HEK293 (cell line): Measurements from ENCODE around the gene PPP1R15B.

Experiments used
- CTCF ChIA-PET: fragments of 350-600 bp; formaldehyde crosslinking; extraction: SDS; loops from one replicate; lab custom pipeline; 2021; ENCODE audit warnings: antibody characterized with exemption; lab: Yijun Ruan, JAX
- POLR2A ChIA-PET: fragments of 300-600 bp; formaldehyde crosslinking; extraction: SDS; loops from one replicate; lab custom pipeline; 2020; ENCODE audit warnings: antibody characterized with exemption, inconsistent platforms; lab: Yijun Ruan, JAX
- H3K27ac ChIP-seq: fragments of 200-500 bp; sonication (Bioruptor generic); 2 replicates; pipeline ENCODE4 v1.5.1; 2014; ENCODE audit warnings: low read depth, low read length, control low read depth, inconsistent platforms; ENCODE audit errors: extremely low read depth
- H3K36me3 ChIP-seq, 2 experiments: fragments of 200-500 bp in 1 of 2; sonication (Bioruptor generic) in 1 of 2; 1 replicate in 1 of 2; 2 replicates in 1 of 2; pipeline ENCODE4 v1.5.1; 2014 to 2017; ENCODE audit warnings: inconsistent platforms in 2 of 2, low read length in 2 of 2; ENCODE audit not compliant: control insufficient read depth in 2 of 2, insufficient read depth in 1 of 2
- H3K4me1 ChIP-seq: fragments of 200-500 bp; sonication (Bioruptor generic); 2 replicates; pipeline ENCODE4 v1.5.1; 2014; ENCODE audit warnings: mild to moderate bottlenecking, low read length, inconsistent platforms; ENCODE audit not compliant: control insufficient read depth, insufficient read depth
- H3K4me3 ChIP-seq: 2 replicates; pipeline ENCODE4 v1.5.1; 2011; ENCODE audit warnings: low read depth, mild to moderate bottlenecking, control low read depth, low read length, moderate library complexity
- H3K9me3 ChIP-seq: fragments of 200-500 bp; sonication (Bioruptor generic); 2 replicates; pipeline ENCODE4 v1.5.1; 2014; ENCODE audit warnings: low read depth, low read length, inconsistent platforms; ENCODE audit not compliant: control insufficient read depth, insufficient read depth
- ELK4 ChIP-seq: IDR thresholded peaks from 2 replicates; pipeline ENCODE4 v1.6.1; 2011; ENCODE audit warnings: mild to moderate bottlenecking, low read depth, low read length, borderline replicate concordance
- GLIS2 ChIP-seq: fragments of 450-650 bp; formaldehyde crosslinking; IDR thresholded peaks from 2 replicates; pipeline ENCODE4 v1.5.1; 2016; ENCODE audit warnings: missing biosample characterization, missing genetic modification characterization
- KLF8 ChIP-seq: fragments of 450-650 bp; formaldehyde crosslinking; IDR thresholded peaks from 2 replicates; pipeline ENCODE4 v1.5.1; 2016; ENCODE audit warnings: missing biosample characterization, missing genetic modification characterization
- KLF9 ChIP-seq: fragments of 450-650 bp; formaldehyde crosslinking; IDR thresholded peaks from 2 replicates; pipeline ENCODE4 v1.5.1; 2016; ENCODE audit warnings: missing biosample characterization, missing genetic modification characterization, low read depth
- REPIN1 ChIP-seq: fragments of 450-650 bp; formaldehyde crosslinking; IDR thresholded peaks from 2 replicates; pipeline ENCODE4 v1.5.1; 2017; ENCODE audit warnings: missing biosample characterization, missing genetic modification characterization, low read depth
- SALL2 ChIP-seq: fragments of 450-650 bp; formaldehyde crosslinking; IDR thresholded peaks from 2 replicates; pipeline ENCODE4 v1.5.0; 2017; ENCODE audit warnings: missing biosample characterization, mild to moderate bottlenecking, missing genetic modification characterization, borderline replicate concordance
- TRIM28 ChIP-seq: IDR thresholded peaks from 2 replicates; pipeline ENCODE4 v1.6.1; 2011; ENCODE audit warnings: low read length, control low read depth, borderline replicate concordance
- WT1 ChIP-seq: fragments of 450-650 bp; formaldehyde crosslinking; IDR thresholded peaks from 2 replicates; pipeline ENCODE4 v1.5.1; 2016; ENCODE audit warnings: missing biosample characterization, missing genetic modification characterization
- ZEB2 ChIP-seq: fragments of 450-650 bp; formaldehyde crosslinking; IDR thresholded peaks from 2 replicates; pipeline ENCODE4 v1.5.1; 2016; ENCODE audit warnings: missing biosample characterization, missing genetic modification characterization
- ZNF133 ChIP-seq: fragments of 450-650 bp; formaldehyde crosslinking; IDR thresholded peaks from 2 replicates; pipeline ENCODE4 v1.5.1; 2016; ENCODE audit warnings: missing biosample characterization, missing genetic modification characterization
- ZNF24 ChIP-seq: fragments of 450-650 bp; formaldehyde crosslinking; IDR thresholded peaks from 2 replicates; pipeline ENCODE4 v1.5.1; 2016; ENCODE audit warnings: missing biosample characterization, missing genetic modification characterization
- ZNF280D ChIP-seq: fragments of 450-650 bp; formaldehyde crosslinking; IDR thresholded peaks from 2 replicates; pipeline ENCODE4 v1.5.1; 2016; ENCODE audit warnings: missing biosample characterization, missing genetic modification characterization
- ZNF335 ChIP-seq: fragments of 450-650 bp; formaldehyde crosslinking; conservative IDR thresholded peaks from 2 replicates; pipeline ENCODE4 v1.5.1; 2016; ENCODE audit warnings: missing biosample characterization, missing genetic modification characterization
- ZNF37A ChIP-seq: fragments of 450-650 bp; IDR thresholded peaks from 2 replicates; pipeline ENCODE4 v1.5.1; 2018; ENCODE audit warnings: missing biosample characterization, missing genetic modification characterization
- ZNF398 ChIP-seq: fragments of 450-650 bp; formaldehyde crosslinking; IDR thresholded peaks from 2 replicates; pipeline ENCODE4 v1.5.1; 2017; ENCODE audit warnings: missing biosample characterization, missing genetic modification characterization
- ZNF426 ChIP-seq: fragments of 450-650 bp; formaldehyde crosslinking; IDR thresholded peaks from 2 replicates; pipeline ENCODE4 v1.5.1; 2017; ENCODE audit warnings: missing biosample characterization, missing genetic modification characterization, mild to moderate bottlenecking, inconsistent platforms, moderate library complexity
- ZNF830 ChIP-seq: fragments of 450-650 bp; IDR thresholded peaks from 2 replicates; pipeline ENCODE4 v1.5.0; 2018; ENCODE audit warnings: missing biosample characterization, missing genetic modification characterization, low read depth, mild to moderate bottlenecking, moderate library complexity
- ZXDB ChIP-seq: fragments of 450-650 bp; formaldehyde crosslinking; IDR thresholded peaks from 2 replicates; pipeline ENCODE4 v1.5.1; 2016; ENCODE audit warnings: missing biosample characterization, missing genetic modification characterization
- TF ChIP-seq, protein P1 (sequence below): fragments of 450-650 bp; formaldehyde crosslinking; IDR thresholded peaks from 2 replicates; pipeline ENCODE4 v1.5.1; 2017; ENCODE audit warnings: missing biosample characterization, mild to moderate bottlenecking, missing genetic modification characterization, moderate library complexity

Gene PPP1R15B

GRCh38 chr1:204377800-204378668, 33.6 kb downstream of the PPP1R15B start (continued):
- TF ChIP-seq ZNF24 (tag by site-specific recombination): 0 out of 2 replicates have a peak, but pooled peaks have one; percentile 27
- TF ChIP-seq GLIS2 (tag by site-specific recombination): peak; percentile 28; the same call in 1 of the 2 replicates
- TF ChIP-seq ZNF133 (tag by site-specific recombination): no peak
- TF ChIP-seq, protein P1, sequence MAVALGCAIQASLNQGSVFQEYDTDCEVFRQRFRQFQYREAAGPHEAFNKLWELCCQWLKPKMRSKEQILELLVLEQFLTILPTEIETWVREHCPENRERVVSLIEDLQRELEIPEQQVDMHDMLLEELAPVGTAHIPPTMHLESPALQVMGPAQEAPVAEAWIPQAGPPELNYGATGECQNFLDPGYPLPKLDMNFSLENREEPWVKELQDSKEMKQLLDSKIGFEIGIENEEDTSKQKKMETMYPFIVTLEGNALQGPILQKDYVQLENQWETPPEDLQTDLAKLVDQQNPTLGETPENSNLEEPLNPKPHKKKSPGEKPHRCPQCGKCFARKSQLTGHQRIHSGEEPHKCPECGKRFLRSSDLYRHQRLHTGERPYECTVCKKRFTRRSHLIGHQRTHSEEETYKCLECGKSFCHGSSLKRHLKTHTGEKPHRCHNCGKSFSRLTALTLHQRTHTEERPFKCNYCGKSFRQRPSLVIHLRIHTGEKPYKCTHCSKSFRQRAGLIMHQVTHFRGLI: no peak
- no peak for TF ChIP-seq REPIN1 (tag by site-specific recombination)
- no peak for TF ChIP-seq ZNF37A (tag by site-specific recombination)
- TF ChIP-seq ZNF426: no peak
- TF ChIP-seq KLF8 (tag by site-specific recombination): 0 out of 2 replicates have a peak, but pooled peaks have one; percentile 31
- peak; percentile 57 for TF ChIP-seq ZNF335 (tag by site-specific recombination)
- TF ChIP-seq ZNF280D (tag by site-specific recombination): no peak
- TF ChIP-seq TRIM28: no peak
- no peak for TF ChIP-seq SALL2 (tag by site-specific recombination)
- no peak; the same call in 1 of the 2 replicates for TF ChIP-seq KLF9
- TF ChIP-seq ZNF830 (tag by site-specific recombination): no peak
- TF ChIP-seq ZEB2 (tag by site-specific recombination): peak; percentile 69
- no peak for TF ChIP-seq ELK4
- no peak; the same call in 1 of the 2 replicates for TF ChIP-seq ZXDB
- TF ChIP-seq WT1 (tag by site-specific recombination): peak; percentile 64

GRCh38 chr1:204376919-204377799, 34.5 kb downstream of the PPP1R15B start:
- POLR2A ChIA-PET: interaction anchor here (0.8 to 1.4 kb wide), 5 partner anchors 9 to 33 kb away, joined by 3 to 8 read pairs (median 5); no protein-coding TSS in a partner anchor
- Histone ChIP-seq H3K27ac (no peak overlapping the region; the same call in 1 of the 2 replicates), H3K4me3 (peak overlapping the region; percentile 26), H3K9me3 (no peaks in the 10 kb centered on the region), H3K36me3 (no peaks in the 10 kb centered on the region), H3K4me1 (no peaks in the 10 kb centered on the region)
- CTCF ChIA-PET: interaction anchor here (0.6 to 3.1 kb wide), 9 partner anchors 10 to 215 kb away, joined by 3 to 23 read pairs (median 4); partner anchors contain the start of gene GOLT1A
- no peak for TF ChIP-seq ZNF398 (tag by site-specific recombination)
- TF ChIP-seq, protein P1: peak; percentile 75
